Measurements from ENCODE around the gene GSE1.

The GSE1 gene

DNA sequence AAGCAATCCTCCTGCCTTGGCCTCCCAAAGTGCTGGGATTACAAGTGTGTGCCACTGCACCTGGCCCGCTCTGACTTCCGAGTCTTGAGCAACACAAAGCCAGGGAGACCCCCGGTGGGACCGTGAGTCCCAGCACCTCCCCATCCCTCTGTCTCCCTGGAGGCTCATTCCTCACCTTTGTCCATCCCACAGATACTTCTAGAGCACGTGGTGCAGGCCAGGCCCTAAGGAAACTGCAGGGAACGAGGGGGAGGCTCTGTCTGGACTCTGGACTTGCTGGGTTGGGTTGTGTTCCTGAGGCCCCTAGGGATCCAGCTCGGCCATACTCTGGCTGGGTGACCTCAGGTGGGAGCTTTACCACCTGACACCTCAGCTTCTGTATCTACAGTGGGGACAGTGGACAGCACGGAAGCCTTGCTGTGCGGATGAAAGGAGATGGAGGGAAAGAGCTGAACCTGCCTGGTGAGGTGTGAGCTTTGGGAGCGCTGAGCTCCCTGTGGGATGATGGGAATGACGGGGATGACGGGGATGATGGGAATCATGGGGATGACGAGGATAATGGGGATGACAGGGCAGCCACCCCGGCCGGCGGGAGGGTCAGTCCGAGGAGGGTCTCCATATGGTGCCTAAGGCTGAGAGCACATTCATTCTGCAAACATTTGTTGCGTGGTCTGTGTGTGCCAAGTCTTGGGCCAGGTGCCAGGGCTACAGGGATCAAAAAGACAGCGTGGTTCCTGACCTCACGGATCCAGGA, 111.2 kb downstream of the GSE1 start:
- H3K4me3 ChIP-seq (ENCODE audit: control insufficient read depth, low read depth, low read length): no peak overlapping the region
- TF ChIP-seq, protein P1, sequence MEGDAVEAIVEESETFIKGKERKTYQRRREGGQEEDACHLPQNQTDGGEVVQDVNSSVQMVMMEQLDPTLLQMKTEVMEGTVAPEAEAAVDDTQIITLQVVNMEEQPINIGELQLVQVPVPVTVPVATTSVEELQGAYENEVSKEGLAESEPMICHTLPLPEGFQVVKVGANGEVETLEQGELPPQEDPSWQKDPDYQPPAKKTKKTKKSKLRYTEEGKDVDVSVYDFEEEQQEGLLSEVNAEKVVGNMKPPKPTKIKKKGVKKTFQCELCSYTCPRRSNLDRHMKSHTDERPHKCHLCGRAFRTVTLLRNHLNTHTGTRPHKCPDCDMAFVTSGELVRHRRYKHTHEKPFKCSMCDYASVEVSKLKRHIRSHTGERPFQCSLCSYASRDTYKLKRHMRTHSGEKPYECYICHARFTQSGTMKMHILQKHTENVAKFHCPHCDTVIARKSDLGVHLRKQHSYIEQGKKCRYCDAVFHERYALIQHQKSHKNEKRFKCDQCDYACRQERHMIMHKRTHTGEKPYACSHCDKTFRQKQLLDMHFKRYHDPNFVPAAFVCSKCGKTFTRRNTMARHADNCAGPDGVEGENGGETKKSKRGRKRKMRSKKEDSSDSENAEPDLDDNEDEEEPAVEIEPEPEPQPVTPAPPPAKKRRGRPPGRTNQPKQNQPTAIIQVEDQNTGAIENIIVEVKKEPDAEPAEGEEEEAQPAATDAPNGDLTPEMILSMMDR (IDR thresholded peaks at IDR 0.05; ENCODE audit: control insufficient read depth, insufficient read depth, low read depth, low read length, missing control alignments): no peak
- DNase-seq (ENCODE audit: low read depth): no peak

GRCh38 chr16:85724936-85725335, 111.8 kb downstream of the GSE1 start:
- TF ChIP-seq, protein P1 (IDR thresholded peaks at IDR 0.05; ENCODE audit: control insufficient read depth, insufficient read depth, low read depth, low read length, missing control alignments): no peak
- no peak for DNase-seq (ENCODE audit: low read depth)
- no peak overlapping the region for H3K4me3 ChIP-seq (ENCODE audit: control insufficient read depth, low read depth, low read length)
